HG02943 (cell line): ENCODE results near the gene XPNPEP1.

Experiments
- ATAC-seq: cut with Tn5 transposase; IDR thresholded peaks from one replicate; pipeline ENCODE4 v1.9.1; 2021; ENCODE audit warnings: mild to moderate bottlenecking, low read depth, moderate library complexity; ENCODE audit not compliant: unreplicated experiment

The XPNPEP1 gene

DNA sequence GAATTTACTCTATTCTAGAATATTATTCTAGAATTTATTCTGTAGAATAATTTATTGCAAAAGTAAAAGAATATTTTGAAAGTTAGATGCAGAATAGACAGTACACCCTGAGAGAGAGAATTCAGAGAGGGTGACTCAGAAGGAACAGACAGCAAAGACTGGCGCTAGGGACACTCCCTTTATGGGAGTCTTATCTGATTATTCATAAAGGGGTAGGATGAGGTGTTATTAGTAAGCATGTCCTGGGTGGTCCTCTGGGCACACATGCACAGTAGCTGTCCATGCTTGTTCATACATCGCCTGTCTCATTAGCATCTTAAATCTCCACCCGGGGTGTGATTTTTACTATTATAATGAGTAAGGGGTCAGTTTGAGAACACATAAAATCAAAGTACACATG is 100.1 kb downstream of the XPNPEP1 start:
- no peak for ATAC-seq

DNA sequence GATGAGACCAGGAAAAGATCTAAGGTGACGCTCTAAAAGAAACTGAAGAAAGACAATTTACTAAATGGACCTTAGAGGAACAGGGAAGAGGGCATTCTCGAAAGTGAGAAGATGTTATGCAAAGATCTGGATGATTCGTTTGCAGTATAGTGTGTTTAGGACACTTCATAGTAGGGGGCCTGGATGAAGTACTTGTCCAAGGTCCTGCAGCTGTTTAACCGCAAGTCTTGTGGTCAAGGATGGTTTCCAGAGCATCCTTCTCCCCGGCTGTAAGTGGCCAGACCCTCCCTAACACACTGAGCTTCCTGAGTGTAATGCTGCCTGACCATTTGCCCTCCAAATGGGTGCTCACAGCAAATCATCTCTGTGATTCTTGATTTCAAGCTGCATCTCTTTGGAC is 101.6 kb downstream of the XPNPEP1 start:
- ATAC-seq, result no peak

DNA sequence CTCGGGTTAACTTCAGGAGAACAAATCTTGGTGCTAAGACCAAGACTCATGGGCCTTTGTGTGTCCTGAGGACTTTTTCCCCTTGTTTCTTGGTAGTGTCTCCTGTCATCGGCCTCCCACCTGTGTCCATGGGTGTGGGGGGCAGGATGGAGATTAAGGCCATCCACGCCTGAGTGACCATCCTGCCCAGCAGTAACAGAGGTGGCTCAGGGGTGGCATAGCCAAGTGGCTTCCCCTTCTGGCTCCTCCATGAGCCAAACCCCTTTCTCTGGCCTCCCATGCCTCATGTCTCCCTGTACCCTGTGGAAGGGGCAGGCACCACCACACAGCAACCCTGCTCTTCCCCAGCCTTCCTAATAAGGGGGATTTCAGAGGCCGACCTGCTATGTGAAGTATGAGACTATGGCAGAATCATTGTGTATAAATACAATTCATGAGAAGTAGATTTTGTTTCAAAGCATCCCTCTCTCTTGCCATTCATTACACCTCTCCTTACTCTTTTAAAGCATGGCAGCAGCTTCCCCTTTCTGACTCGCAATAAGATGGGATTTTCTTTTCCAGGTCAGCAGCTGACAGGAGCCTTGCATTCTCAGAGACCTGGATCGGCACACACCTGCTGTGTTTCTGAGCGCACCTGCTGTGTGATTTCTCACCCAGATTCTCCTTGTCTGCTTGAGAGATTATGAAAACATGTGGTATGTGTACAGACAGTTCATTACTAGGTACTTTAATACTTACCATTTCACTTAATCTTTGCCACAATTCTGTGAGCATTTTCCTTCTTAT is 102.5 kb downstream of the XPNPEP1 start:
- ATAC-seq, result no peak

DNA sequence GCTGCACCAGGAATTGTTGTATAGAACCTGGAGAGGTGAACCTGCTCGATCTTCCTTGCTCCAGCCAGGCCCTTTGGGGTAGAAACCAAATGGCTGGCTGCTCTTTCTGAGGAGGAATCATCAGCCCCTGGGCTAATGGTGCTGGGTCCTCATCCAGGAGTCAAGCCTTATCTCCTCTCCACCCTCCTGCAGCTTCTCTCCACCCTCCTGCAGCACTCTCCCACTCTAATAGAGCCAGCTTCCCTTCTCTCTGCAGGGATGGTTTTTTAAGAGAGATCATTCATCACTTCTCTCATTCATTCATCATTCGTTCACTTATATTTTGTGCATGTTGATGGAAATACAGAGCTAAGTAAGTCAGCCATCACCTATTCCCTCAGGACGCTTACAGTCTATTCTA is 103.5 kb downstream of the XPNPEP1 start:
- ATAC-seq, result no peak
